Cardiac fibroblast (primary cell): ENCODE results near the gene CIAPIN1.

ENCODE experiments used
- DNase-seq, 2 donors: peaks; one replicate each; pipeline versions ENCODE4 v3.0.0 to v3.0.0-alpha.2; 2010; ENCODE audit warnings: low read depth in 2 of 2
- H3K4me3 ChIP-seq, 2 donors: replicated peaks in 1 of 2; 1 replicate in 1 of 2; 2 replicates in 1 of 2; pipeline ENCODE4 v1.5.1; 2011; ENCODE audit warnings: low read depth in 2 of 2, low read length in 2 of 2, mild to moderate bottlenecking in 2 of 2, moderate library complexity in 1 of 2
- TF ChIP-seq, protein P1 (sequence below): IDR thresholded peaks from one replicate; pipeline ENCODE4 v1.5.1; 2011; ENCODE audit warnings: low read depth, mild to moderate bottlenecking, low read length, inconsistent platforms

Gene CIAPIN1

DNA sequence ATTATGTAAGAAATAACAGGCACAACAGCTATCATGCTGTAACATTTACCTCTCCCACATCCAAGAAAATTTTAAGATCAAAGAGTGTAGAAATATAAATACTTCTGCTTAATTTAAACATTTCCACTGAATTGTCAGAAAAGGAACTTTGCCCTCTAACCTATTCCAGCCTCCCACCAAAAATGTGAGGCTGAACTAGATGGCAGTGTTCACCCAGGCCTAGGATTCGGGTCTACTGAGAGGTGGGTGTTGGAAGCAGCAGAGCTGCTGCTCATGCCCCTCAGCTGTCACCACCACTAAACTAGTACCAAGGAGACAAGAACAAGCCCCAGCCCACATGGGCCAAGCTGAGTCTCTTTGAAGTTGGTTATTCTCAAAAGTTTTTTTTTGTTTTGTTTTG lies 11.3 kb downstream of the CIAPIN1 start:
- no peak for DNase-seq
- no peak overlapping the region for H3K4me3 ChIP-seq
- TF ChIP-seq, protein P1, sequence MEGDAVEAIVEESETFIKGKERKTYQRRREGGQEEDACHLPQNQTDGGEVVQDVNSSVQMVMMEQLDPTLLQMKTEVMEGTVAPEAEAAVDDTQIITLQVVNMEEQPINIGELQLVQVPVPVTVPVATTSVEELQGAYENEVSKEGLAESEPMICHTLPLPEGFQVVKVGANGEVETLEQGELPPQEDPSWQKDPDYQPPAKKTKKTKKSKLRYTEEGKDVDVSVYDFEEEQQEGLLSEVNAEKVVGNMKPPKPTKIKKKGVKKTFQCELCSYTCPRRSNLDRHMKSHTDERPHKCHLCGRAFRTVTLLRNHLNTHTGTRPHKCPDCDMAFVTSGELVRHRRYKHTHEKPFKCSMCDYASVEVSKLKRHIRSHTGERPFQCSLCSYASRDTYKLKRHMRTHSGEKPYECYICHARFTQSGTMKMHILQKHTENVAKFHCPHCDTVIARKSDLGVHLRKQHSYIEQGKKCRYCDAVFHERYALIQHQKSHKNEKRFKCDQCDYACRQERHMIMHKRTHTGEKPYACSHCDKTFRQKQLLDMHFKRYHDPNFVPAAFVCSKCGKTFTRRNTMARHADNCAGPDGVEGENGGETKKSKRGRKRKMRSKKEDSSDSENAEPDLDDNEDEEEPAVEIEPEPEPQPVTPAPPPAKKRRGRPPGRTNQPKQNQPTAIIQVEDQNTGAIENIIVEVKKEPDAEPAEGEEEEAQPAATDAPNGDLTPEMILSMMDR = no peak

DNA sequence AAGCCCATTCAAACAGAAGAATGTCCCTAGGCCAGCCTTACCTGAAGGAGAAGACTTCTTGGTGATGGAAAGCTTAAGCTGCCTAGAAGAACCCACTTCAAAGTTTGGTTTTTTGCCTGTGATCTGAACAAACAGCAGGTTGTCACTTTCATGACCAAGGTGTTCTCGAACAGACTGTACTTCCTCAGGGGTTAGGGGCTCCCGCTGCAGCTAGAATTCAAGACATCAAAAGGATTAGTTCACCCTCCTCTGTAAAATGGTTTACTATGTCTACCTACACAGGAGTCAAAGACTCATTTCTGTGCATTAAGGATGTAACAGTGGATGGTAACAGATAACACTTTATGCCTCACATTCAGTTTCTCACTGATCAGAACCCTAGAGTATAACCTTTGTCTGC lies 13.2 kb downstream of the CIAPIN1 start:
- no peak for DNase-seq
- TF ChIP-seq, protein P1 = no peak
- H3K4me3 ChIP-seq = no peak overlapping the region

DNA sequence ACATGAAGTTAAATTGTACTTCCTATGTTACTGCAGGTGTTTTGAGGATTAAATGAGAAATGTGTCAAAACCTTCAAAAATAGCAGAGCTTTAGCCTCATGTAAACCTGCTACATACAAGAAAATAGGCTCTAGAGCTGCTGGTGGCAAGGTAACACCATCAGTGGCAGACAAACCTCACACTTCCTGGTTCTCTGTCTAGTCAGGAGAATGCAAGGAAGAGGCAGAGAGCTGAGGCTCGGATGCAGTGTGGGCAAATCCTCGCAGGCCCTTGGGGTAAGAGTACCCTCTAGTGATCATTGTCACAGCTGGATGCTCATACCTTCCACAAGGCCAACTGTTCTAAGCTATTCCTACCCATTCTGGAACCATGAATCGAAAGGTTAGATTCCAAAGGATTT lies 14.2 kb downstream of the CIAPIN1 start:
- TF ChIP-seq, protein P1 = no peak
- H3K4me3 ChIP-seq = no peak overlapping the region
- no peak for DNase-seq

DNA sequence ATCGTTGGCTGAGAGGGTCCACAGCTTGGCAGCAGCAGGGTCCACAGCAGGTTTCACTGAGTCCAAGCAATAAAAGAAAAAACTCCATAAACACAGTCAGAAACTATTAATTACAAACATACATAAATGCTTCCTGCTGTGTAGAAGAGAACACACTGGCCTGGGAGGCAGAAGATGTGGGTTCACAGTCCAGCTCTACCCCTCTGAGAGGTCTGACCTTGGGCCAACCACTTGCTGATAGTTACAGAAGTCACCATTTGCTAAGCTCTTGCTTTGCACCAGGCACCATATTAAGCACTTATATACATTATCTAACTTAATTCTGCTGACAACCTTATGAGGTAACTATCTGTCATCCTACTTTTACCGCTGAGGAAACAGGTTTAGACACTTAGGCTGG lies 14.7 kb downstream of the CIAPIN1 start:
- H3K4me3 ChIP-seq = no peak overlapping the region
- TF ChIP-seq, protein P1 = no peak
- no peak for DNase-seq

DNA sequence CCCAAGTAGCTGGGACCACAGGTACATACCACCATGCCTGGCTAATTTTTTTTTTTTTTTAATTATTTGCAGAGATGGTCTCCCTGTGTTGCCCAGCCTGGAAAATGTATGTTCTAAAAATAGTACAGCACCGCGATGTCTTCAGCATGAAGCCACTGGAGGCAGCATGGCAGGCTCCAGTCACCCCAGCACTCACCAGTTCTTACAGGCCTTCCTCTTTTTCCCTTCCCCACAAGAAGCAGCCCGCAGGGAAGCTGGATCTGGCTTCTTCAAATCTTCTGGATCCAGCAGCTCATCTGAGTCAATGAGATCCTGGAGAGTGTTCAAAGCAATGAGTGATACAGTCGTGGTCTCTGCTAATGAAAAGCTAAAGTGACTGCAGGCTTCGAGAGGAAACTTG lies 16.2 kb downstream of the CIAPIN1 start:
- TF ChIP-seq, protein P1 = no peak
- no peak for DNase-seq
- H3K4me3 ChIP-seq = no peak overlapping the region

DNA sequence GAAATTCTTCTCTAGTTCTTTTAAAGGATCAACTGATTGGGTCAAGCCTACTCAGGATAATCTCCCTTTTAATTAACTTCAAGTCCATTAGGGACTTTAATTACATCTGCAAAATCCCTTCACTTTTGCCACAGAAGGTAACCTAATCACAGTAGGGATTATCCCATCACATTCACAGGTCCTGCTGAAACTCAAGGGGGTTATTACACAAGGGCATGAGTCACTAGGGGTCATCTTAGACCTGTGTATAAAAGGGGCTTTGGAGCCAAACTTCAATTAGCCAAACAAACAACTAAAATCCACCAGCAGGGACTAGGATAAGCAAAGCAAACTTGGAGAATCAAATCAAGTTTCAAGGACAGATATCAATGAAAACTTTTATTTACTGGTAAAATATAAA lies 19.4 kb downstream of the CIAPIN1 start:
- no peak for DNase-seq
- TF ChIP-seq, protein P1 = no peak
- H3K4me3 ChIP-seq = no peak overlapping the region

DNA sequence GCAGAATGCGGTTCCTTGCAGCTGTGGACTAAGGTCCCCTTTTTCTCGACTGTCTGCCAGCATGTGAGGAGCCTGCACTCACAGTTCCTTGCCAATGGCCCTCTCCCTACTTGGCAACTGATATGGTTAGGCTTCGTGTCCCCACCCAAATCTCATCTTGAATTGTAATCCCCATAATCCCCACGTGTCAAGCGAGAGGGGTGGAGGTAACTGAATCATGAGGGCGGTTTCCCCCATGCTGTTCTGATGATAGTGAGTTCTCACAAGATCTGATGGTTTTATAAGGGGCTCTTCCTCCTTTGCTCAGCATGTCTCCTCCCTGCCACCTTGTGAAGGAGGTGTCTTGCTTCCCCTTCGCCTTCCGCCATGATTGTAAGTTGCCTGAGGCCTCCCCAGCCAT lies 19.9 kb downstream of the CIAPIN1 start:
- TF ChIP-seq, protein P1 = no peak
- no peak for DNase-seq
- no peak overlapping the region for H3K4me3 ChIP-seq
